NCI-H226 (cell line): ENCODE data around the gene IZUMO4.
A peak's percentile ranks its signal among the peaks of the same experiment; 100 is the strongest.

Experiments used
- DNase-seq: peaks from one replicate; pipeline ENCODE4 v3.0.0-alpha.2; 2015

IZUMO4 gene

GRCh38 chr19:2096480-2097202 is at the start of gene IZUMO4:
IZUMO4 (plus strand) TSS chr19:2096915; CDS start chr19:2096946, 31 bp downstream.
- DNase-seq = peak; percentile 87

- no peak for DNase-seq
Measured at GRCh38 chr19:2047076-2047448, 49.7 kb upstream of the IZUMO4 start.

- DNase-seq = no peak
Measured at GRCh38 chr19:2047449-2048103, 49.1 kb upstream of the IZUMO4 start.

GRCh38 chr19:2048104-2048958 is 48.4 kb upstream of the IZUMO4 start:
- no peak for DNase-seq

- peak; percentile 41 for DNase-seq
Measured at GRCh38 chr19:2048959-2049740, 47.6 kb upstream of the IZUMO4 start.

GRCh38 chr19:2049741-2050348 is 46.9 kb upstream of the IZUMO4 start:
- DNase-seq = peak; percentile 96

- DNase-seq = no peak
Measured at GRCh38 chr19:2050349-2050990, 46.2 kb upstream of the IZUMO4 start.

- peak; percentile 60 for DNase-seq
Measured at GRCh38 chr19:2050991-2051772, 45.5 kb upstream of the IZUMO4 start, which contains the start of gene MKNK2. MKNK2 (minus strand) TSS chr19:2051244; CDS start chr19:2050851, 393 bp downstream.

- DNase-seq = no peak
Measured at GRCh38 chr19:2051773-2052704, 44.7 kb upstream of the IZUMO4 start.

GRCh38 chr19:2053601-2054389 is 42.9 kb upstream of the IZUMO4 start:
- no peak for DNase-seq

GRCh38 chr19:2054763-2055162 is 42.0 kb upstream of the IZUMO4 start:
- no peak for DNase-seq

GRCh38 chr19:2055931-2056836 is 40.5 kb upstream of the IZUMO4 start:
- DNase-seq = peak; percentile 79

- DNase-seq = no peak
Measured at GRCh38 chr19:2056837-2057192, 39.9 kb upstream of the IZUMO4 start.

- no peak for DNase-seq
Measured at GRCh38 chr19:2057484-2058469, 38.9 kb upstream of the IZUMO4 start.

GRCh38 chr19:2058570-2059421 is 37.9 kb upstream of the IZUMO4 start:
- DNase-seq = no peak
